ENCODE measurements around the gene DCTPP1.
A peak's percentile ranks its signal among the peaks of the same experiment; 100 is the strongest.
"Not testable (repeated sequence)": the region's sequence is repeated elsewhere in the genome, so short reads cannot be mapped to it uniquely, and the experiment has no call there.

Gene DCTPP1

GRCh38 chr16:30429678-30430427 lies at the start of gene DCTPP1:
Gene DCTPP1 (minus strand): TSS chr16:30430030. CDS start chr16:30429980, 50 bp downstream.
- no peaks in the 10 kb centered on the region for H3K9me3 Mint-ChIP-seq
- no peak within 1 kb of the TSS for H3K4me3 Mint-ChIP-seq
- peak; percentile 97 for DNase-seq
- peaks cover 12 to 18% of the 10 kb centered on the region in 2 donors for H3K4me1 Mint-ChIP-seq
- H3K27ac Mint-ChIP-seq, result no peak within 1 kb of the TSS
- peak; percentile 96 to 97 for ATAC-seq (replicated peaks)
- no peaks in the 10 kb centered on the region for H3K27me3 Mint-ChIP-seq
- peaks cover 13 to 26% of the 10 kb centered on the region in 2 donors for H3K36me3 Mint-ChIP-seq

GRCh38 chr16:30478766-30479478 lies 49.1 kb upstream of the DCTPP1 start:
- H3K27ac Mint-ChIP-seq, result peak overlapping the region; percentile 47
- H3K36me3 Mint-ChIP-seq, result peaks cover 67 to 77% of the 10 kb centered on the region in 2 donors
- H3K4me1 Mint-ChIP-seq, result peaks cover 37 to 69% of the 10 kb centered on the region in 2 donors
- peak overlapping the region; percentile 1 to 26 for H3K4me3 Mint-ChIP-seq
- H3K9me3 Mint-ChIP-seq, result peaks cover 0 to 3% of the 10 kb centered on the region in 2 donors
- ATAC-seq (replicated peaks), result peak; percentile 56 to 68
- H3K27me3 Mint-ChIP-seq, result no peaks in the 10 kb centered on the region
- DNase-seq, result no peak

DNA sequence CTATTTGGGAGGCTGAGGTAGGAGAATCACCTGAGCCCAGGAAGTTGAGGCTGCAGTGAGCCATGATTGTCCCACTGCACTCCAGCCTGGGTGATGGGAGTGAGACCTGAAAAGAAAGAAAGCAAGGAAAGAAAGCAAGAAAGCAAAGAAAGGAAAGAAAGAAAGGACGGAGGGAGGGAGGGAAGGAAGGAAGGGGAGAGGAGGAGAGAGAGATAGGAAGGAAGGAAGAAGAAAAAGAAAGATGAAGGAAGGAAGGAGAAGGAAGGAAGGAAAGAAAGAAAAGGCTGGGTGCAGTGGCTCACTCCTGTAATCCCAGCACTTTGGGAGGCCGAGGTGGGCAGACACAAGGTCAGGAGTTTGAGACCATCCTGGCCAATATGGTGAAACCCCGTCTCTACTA lies 47.9 kb upstream of the DCTPP1 start:
- H3K27ac Mint-ChIP-seq, result peak overlapping the region; percentile 88
- not testable (repeated sequence) for ATAC-seq (replicated peaks)

GRCh38 chr16:30476991-30477390 lies 47.2 kb upstream of the DCTPP1 start:
- Mint-ChIP-seq H3K4me1 (peaks cover 43 to 74% of the 10 kb centered on the region in 2 donors), H3K36me3 (peaks cover 69 to 75% of the 10 kb centered on the region in 2 donors), H3K4me3 (peak overlapping the region; percentile 7 to 10), H3K27me3 (no peaks in the 10 kb centered on the region), H3K27ac (peak overlapping the region; percentile 88), H3K9me3 (peaks cover 0 to 3% of the 10 kb centered on the region in 2 donors)
- DNase-seq (no peak), ATAC-seq (replicated peaks) (no peak)

More for the DNA sequence above, 47.9 kb upstream of the DCTPP1 start:
- H3K27me3 Mint-ChIP-seq, DNase-seq, H3K9me3 Mint-ChIP-seq: not testable (repeated sequence)
- Mint-ChIP-seq H3K4me1 (peaks cover 39 to 72% of the 10 kb centered on the region in 2 donors), H3K4me3 (peak overlapping the region; percentile 3 to 83), H3K36me3 (peaks cover 71 to 79% of the 10 kb centered on the region in 2 donors)

DNA sequence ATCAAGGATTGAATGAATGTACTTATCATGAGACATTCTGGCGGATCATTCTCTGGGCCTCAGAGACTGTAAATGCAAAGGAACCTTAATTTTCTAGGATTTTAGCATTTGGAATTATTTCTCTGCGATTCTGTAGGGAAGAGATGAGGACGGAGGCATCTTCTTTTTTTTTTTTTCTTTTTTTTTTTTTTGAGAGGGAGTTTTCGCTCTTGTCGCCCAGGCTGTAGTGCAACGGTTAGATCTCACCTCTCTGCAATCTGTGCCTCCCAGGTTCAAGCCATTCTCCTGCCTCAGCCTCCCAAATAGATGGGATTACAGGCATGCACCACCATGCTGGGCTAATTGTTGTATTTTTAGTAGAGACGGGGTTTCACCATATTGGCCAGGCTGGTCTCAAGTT lies 44.9 kb upstream of the DCTPP1 start:
- Mint-ChIP-seq H3K4me1 (peaks cover 46 to 81% of the 10 kb centered on the region in 2 donors), H3K27me3 (no peaks in the 10 kb centered on the region), H3K9me3 (peaks cover 0 to 3% of the 10 kb centered on the region in 2 donors), H3K4me3 (peak overlapping the region; percentile 95 to 99), H3K27ac (peak overlapping the region; percentile 89), H3K36me3 (peaks cover 54 to 55% of the 10 kb centered on the region in 2 donors)
- ATAC-seq (replicated peaks) (no peak), DNase-seq (no peak)

DNA sequence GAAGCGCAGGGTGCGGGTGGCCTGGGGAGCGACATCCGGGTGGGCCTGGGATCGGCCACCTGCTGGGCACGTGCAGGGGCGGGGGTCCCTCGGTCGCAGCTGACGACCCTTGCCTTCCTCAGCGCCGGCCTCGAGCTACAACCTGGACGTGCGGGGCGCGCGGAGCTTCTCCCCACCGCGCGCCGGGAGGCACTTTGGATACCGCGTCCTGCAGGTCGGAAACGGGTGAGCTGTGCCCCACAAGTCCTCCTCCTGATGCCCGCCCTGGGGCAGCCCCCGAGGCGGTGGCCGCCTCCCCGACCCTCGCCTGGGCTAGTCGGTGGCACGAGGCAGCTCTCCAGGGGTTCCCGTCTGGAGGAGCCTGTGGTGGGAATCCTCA lies 44.2 kb upstream of the DCTPP1 start:
- H3K27me3 Mint-ChIP-seq, result no peaks in the 10 kb centered on the region
- H3K9me3 Mint-ChIP-seq, result peaks cover 0 to 4% of the 10 kb centered on the region in 2 donors
- DNase-seq, result no peak
- peak overlapping the region; percentile 98 for H3K27ac Mint-ChIP-seq
- ATAC-seq (replicated peaks), result no peak
- H3K36me3 Mint-ChIP-seq, result peaks cover 52 to 55% of the 10 kb centered on the region in 2 donors
- H3K4me3 Mint-ChIP-seq, result peak overlapping the region; percentile 95 to 99
- peaks cover 47 to 81% of the 10 kb centered on the region in 2 donors for H3K4me1 Mint-ChIP-seq

DNA sequence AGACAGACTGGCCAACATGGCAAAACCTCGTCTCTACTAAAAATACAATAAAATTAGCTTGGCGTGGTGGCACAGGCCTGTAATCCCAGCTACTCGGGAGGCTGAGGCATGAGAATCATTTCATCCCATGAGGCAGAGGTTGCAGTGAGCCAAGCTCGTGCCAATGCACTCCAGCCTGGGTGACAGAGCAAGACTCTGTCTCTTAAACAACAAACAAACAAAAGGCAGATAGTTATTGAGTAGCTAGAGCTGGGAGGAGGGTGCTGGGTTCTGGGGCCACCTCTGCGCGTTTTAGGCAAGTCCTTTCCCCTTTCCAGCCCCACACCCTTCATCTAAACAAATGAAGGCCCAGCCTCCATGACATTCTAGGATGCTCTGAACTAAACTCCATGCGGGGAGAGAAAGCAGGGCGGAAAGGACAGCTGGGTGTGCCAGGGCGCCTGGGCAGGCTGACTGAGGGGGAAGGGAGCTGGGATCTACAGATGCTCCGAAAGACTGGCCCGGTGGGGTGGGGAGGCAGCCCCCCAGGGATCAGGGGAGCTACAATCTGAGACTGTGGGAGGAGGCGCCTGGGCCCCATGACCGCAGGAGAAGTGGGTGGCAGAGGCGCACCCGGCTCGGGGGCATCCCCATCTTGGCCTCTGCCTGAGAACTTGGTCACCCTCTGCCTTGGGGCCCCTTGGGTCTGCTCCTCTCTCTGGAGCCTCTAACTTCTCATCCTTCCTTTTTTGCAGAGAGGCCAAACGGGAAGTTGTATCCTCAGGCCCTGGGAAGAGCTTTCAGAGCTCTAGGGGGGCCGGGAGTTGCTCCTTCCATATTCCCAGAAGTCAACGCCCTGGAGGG lies 43.6 kb upstream of the DCTPP1 start:
- ATAC-seq (replicated peaks), result peak; percentile 62 to 63
- H3K36me3 Mint-ChIP-seq, result peaks cover 46 to 49% of the 10 kb centered on the region in 2 donors
- DNase-seq, result peak; percentile 80

DNA sequence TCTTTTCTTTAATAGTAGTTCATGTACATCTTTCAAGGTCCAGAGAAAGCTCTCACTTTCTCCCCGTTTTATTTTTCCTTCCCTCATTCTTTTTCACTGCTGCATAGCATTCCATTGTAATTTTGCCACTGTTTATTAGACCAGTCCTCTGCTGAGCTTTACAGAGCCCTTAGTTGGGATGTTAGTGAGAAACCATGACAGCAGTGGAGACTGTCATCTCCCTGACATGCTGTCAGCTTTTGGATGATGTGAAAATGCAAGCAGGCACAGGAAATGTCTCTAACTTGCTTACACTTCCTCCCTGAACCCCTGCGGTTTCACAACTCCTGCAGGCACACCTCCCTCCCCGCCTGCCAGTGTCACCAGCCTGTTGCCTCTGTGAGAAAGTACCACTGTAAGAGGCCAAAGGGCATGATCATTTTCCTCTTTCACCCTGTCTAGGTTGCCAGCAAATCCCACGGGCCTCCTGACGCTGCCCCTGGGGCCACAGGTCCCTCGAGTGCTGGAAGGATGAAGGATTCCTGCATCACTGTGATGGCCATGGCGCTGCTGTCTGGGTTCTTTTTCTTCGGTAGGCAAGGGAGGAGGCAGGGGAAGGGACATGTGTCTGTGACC lies 42.6 kb upstream of the DCTPP1 start, which contains the start of gene ITGAL:
TSS of gene ITGAL (plus strand) at position 415 of the 615 bp plus-strand sequence. CDS start at position 511, 96 bp downstream.
- DNase-seq (peak; percentile 87), ATAC-seq (replicated peaks) (peak; percentile 66 to 69)
- peak within 1 kb of the TSS; percentile 98 for H3K27ac Mint-ChIP-seq
- no peaks in the 10 kb centered on the region for H3K27me3 Mint-ChIP-seq
- peaks cover 0 to 1% of the 10 kb centered on the region in 2 donors for H3K9me3 Mint-ChIP-seq
- H3K4me3 Mint-ChIP-seq, result peak within 1 kb of the TSS; percentile 95 to 99
- peaks cover 36 to 39% of the 10 kb centered on the region in 2 donors for H3K36me3 Mint-ChIP-seq
- peaks cover 34 to 64% of the 10 kb centered on the region in 2 donors for H3K4me1 Mint-ChIP-seq

More for the DNA sequence above, 43.6 kb upstream of the DCTPP1 start:
- Mint-ChIP-seq H3K4me1 (peaks cover 41 to 75% of the 10 kb centered on the region in 2 donors), H3K9me3 (peaks cover 0 to 4% of the 10 kb centered on the region in 2 donors), H3K27me3 (no peaks in the 10 kb centered on the region), H3K4me3 (peak overlapping the region; percentile 95 to 99), H3K27ac (peak overlapping the region; percentile 98)

- peak overlapping the region; percentile 67 for H3K27ac Mint-ChIP-seq
- peaks cover 35 to 66% of the 10 kb centered on the region in 2 donors for H3K4me1 Mint-ChIP-seq
- no peak for ATAC-seq (replicated peaks)
- peaks cover 25 to 26% of the 10 kb centered on the region in 2 donors for H3K36me3 Mint-ChIP-seq
- DNase-seq, result no peak
- H3K4me3 Mint-ChIP-seq, result no peak overlapping the region
- peaks cover 0 to 3% of the 10 kb centered on the region in 2 donors for H3K9me3 Mint-ChIP-seq
- no peaks in the 10 kb centered on the region for H3K27me3 Mint-ChIP-seq
These were observed 40.8 kb upstream of the DCTPP1 start for GRCh38 chr16:30470632-30470995.

DNA sequence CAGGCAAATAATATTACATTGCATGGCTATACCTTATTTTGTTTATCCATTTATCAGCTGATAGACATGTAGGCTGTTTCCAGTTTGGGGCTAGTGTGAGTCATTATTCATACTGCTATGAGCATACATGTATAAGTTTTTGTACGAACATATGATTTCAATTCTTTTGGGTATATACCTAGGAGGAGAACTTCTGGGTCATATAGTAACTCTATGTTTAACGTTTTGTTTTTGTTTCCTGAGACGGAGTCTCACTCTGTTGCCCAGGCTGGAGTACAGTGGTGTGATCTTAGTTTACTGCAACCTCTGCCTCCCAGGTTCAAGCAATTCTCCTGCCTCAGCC lies 40.3 kb upstream of the DCTPP1 start:
- peaks cover 0 to 3% of the 10 kb centered on the region in 2 donors for H3K9me3 Mint-ChIP-seq
- DNase-seq (no peak), ATAC-seq (replicated peaks) (no peak)
- peak overlapping the region; percentile 89 for H3K27ac Mint-ChIP-seq
- no peaks in the 10 kb centered on the region for H3K27me3 Mint-ChIP-seq
- H3K4me3 Mint-ChIP-seq, result no peak overlapping the region
- peaks cover 21% of the 10 kb centered on the region in 2 donors for H3K36me3 Mint-ChIP-seq
- peaks cover 34 to 69% of the 10 kb centered on the region in 2 donors for H3K4me1 Mint-ChIP-seq

DNA sequence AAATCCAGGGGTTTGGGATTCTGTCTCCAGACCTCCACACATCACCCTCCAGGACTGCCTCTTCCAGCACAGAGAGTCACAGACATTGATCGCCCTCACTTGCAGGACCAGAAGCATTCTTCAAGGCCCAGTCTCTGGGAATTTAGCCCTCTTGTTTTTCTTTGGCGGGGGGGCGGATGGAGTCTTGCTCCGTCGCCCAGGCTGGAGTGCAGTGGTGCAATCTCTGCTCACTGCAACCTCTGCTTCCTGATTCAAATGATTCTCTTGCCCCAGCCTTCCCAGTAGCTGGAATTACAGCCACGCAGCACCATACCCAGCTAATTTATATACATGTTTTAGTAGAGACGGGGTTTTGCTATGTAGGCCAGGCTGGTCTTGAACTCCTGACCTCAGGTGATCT lies 34.2 kb upstream of the DCTPP1 start:
- H3K4me1 Mint-ChIP-seq, result peaks cover 20 to 59% of the 10 kb centered on the region in 2 donors
- peaks cover 0 to 1% of the 10 kb centered on the region in 2 donors for H3K9me3 Mint-ChIP-seq
- H3K36me3 Mint-ChIP-seq, result peaks cover 0 to 2% of the 10 kb centered on the region in 2 donors
- peak overlapping the region; percentile 86 for H3K27ac Mint-ChIP-seq
- H3K27me3 Mint-ChIP-seq, result no peaks in the 10 kb centered on the region
- no peak overlapping the region for H3K4me3 Mint-ChIP-seq
- ATAC-seq (replicated peaks) (no peak), DNase-seq (no peak)

GRCh38 chr16:30461426-30461825 lies 31.6 kb upstream of the DCTPP1 start:
- H3K27me3 Mint-ChIP-seq; DNase-seq; H3K4me3 Mint-ChIP-seq; H3K36me3 Mint-ChIP-seq; H3K27ac Mint-ChIP-seq; H3K9me3 Mint-ChIP-seq; ATAC-seq (replicated peaks): not testable (repeated sequence)
- H3K4me1 Mint-ChIP-seq, result peaks cover 43 to 84% of the 10 kb centered on the region in 2 donors

GRCh38 chr16:30459456-30459855 lies 29.6 kb upstream of the DCTPP1 start:
- no peak for ATAC-seq (replicated peaks)
- H3K27ac Mint-ChIP-seq, result peak overlapping the region; percentile 97
- no peaks in the 10 kb centered on the region for H3K9me3 Mint-ChIP-seq
- no peak for DNase-seq
- H3K4me1 Mint-ChIP-seq, result peaks cover 43 to 84% of the 10 kb centered on the region in 2 donors
- peaks cover 0 to 3% of the 10 kb centered on the region in 2 donors for H3K36me3 Mint-ChIP-seq
- H3K27me3 Mint-ChIP-seq, result no peaks in the 10 kb centered on the region
- H3K4me3 Mint-ChIP-seq, result peak overlapping the region; percentile 69 to 74
